GM12801 (cell line): ENCODE data around the gene HDAC4.

Source experiments
- CTCF ChIP-seq: IDR thresholded peaks from one replicate; pipeline ENCODE4 v1.5.1; 2011; ENCODE audit warnings: control low read depth; ENCODE audit not compliant: insufficient read length; ENCODE audit errors: extremely low read depth

Gene HDAC4

DNA sequence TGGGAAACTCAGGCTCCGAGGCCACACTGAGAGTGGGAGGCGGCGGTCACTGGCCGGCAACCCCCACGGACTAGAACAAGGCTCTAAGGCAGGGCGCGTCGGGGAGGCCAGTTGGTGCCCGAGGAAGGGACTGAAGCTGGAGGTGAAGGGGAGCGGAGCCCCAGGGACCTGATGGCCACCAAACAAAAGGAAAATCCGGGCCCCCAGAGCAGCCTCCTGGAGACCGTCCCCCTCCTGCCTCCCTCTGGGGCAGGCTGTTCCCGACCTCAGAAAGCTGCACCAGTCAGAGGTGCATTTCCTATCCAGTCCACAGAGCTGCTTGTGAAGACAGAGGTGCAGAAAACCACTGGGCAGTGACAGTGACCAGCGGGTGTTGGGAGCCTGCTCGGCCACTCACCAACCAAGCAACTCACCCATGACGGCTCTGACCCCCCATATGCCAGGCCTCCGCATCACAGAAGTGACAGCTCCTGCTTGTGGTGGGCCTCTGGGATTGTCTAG is 380.2 kb downstream of the HDAC4 start:
- TF ChIP-seq CTCF = no peak

GRCh38 chr2:239019183-239019581 is 381.6 kb downstream of the HDAC4 start:
- TF ChIP-seq CTCF = no peak

DNA sequence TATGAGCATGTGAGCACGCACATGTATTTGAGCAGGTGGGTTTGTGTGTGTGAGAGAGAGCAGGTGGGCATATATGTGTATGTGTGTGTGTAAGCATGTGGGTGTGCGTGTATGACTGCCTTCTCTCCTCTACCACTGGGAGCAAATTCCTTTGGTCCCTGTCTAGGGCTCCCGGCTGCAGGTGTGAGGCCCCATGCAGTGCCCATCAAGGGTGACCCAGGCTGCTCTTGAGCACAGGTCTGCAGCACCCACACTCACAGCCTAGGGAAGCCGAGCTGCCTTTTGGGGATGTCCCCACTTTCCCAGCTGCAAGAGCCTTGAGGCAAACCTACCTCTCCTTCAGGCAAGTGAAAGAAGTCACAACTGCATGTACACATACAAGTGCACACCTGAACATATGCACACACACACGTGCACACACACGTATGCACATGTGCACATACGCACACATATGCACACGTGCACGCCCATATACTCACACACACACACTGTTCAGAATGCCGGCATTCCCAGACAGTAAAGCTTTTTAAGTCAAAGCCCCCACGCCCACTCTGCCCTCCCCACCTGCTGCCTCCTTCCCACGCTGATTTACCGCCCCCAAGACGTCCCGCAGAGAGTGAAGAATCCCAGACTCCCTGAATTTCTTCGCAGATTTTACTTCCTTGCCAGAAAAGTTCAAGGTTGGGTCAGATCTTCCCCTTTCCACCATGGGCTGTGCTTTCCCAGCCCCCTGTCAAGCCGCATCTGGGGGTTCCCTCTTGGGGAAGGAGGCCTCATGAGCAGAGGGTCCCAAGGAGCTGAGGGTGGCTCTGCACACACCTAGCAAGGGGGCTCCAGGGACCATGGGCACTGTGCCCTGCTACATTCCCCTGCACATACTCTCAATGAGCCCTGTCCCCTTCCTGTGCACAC is 382.3 kb downstream of the HDAC4 start:
- TF ChIP-seq CTCF = no peak

GRCh38 chr2:239017491-239018098 is 383.2 kb downstream of the HDAC4 start:
- TF ChIP-seq CTCF = no peak

GRCh38 chr2:239015901-239016675 is 384.7 kb downstream of the HDAC4 start:
- TF ChIP-seq CTCF = no peak

DNA sequence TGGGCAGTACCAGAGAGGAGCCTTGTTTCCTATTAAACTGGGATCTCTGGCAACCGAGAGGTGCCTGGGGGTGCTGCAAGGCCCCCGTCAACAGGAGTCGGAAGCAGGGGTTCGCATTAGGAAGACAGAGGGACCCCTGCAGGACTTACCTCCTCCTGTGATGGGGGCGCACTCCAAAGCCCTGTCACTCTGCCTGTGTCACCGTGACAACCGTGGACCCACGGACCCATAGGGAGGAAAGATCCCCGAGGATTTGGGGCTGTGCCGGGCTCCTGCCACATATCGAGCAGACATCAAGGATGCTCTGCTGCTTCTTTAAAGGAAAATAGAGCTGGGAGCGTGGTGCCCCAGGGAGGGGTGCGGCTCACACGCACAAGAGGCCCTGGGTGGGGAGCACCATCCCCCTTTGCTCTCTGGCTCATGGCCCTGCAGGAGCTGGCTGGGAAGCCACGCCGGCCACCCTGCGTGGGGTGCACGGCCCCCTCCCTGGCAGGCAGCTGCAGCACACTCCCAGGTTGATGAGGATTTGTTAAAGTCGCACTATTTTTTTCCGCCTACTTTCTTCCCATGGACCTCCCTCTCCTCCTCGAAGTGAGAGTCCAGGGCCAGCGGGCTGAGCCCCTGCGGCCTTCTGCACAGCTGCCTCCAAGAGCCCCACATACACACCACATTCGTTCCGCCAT is 385.5 kb downstream of the HDAC4 start:
- no peak for TF ChIP-seq CTCF
